GM10266 (cell line): ENCODE results near the gene HDLBP.

Experiments used
- DNase-seq: peaks from one replicate; pipeline ENCODE4 v3.0.0; 2012; ENCODE audit errors: extremely low spot score
- TF ChIP-seq, protein P1 (sequence below): IDR thresholded peaks from 2 replicates; pipeline ENCODE4 v1.5.1; 2012; ENCODE audit warnings: mild to moderate bottlenecking, low read depth; ENCODE audit not compliant: control insufficient read depth, insufficient read depth; ENCODE audit errors: missing control alignments

Gene HDLBP

DNA sequence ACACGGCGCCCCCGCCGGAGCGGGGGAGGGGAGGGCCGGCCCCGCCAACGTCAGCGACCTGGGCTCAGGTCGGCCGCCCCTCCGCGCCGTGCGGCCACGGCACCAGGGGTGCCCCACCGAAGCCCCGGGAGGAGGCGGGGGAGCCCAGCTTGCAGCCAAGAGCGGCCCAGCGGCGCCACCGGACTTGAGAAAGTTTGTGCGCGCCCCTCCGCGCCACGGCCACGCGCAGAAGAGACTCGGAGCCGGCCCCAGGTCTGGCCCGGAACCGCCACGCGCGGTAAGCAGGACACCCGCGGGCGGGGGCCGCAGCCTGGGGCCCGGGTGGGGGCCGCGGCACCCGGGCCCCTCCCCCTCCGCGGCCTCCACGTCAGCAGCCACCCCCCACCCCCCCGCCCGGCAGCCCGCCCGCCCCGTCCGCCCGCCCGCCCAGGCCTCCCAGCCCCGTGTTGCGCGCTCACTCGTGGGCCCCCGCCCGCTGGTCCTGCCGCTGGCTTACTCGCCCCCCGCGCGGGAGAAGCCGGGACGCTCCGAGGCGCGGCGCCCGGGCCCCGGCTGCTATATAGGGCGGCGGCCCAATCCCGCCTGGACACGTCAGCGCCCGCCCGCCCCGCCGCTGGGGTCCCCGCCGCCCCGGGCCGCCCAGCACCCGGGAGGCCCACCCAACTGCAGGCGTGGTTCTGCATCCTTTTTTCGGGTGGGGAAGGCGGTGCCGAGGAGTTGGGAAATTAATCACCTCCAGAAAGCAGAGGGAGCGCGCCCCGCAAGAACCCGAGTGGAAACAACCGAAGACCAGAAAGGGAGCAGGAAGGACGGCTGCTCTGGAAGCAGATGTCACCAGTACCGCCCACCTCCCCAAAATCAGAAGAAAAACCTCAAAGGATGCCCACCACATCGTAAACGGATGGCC, 42.9 kb downstream of the HDLBP start:
- TF ChIP-seq, protein P1, sequence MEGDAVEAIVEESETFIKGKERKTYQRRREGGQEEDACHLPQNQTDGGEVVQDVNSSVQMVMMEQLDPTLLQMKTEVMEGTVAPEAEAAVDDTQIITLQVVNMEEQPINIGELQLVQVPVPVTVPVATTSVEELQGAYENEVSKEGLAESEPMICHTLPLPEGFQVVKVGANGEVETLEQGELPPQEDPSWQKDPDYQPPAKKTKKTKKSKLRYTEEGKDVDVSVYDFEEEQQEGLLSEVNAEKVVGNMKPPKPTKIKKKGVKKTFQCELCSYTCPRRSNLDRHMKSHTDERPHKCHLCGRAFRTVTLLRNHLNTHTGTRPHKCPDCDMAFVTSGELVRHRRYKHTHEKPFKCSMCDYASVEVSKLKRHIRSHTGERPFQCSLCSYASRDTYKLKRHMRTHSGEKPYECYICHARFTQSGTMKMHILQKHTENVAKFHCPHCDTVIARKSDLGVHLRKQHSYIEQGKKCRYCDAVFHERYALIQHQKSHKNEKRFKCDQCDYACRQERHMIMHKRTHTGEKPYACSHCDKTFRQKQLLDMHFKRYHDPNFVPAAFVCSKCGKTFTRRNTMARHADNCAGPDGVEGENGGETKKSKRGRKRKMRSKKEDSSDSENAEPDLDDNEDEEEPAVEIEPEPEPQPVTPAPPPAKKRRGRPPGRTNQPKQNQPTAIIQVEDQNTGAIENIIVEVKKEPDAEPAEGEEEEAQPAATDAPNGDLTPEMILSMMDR = no peak
- peak; percentile 88 for DNase-seq

DNA sequence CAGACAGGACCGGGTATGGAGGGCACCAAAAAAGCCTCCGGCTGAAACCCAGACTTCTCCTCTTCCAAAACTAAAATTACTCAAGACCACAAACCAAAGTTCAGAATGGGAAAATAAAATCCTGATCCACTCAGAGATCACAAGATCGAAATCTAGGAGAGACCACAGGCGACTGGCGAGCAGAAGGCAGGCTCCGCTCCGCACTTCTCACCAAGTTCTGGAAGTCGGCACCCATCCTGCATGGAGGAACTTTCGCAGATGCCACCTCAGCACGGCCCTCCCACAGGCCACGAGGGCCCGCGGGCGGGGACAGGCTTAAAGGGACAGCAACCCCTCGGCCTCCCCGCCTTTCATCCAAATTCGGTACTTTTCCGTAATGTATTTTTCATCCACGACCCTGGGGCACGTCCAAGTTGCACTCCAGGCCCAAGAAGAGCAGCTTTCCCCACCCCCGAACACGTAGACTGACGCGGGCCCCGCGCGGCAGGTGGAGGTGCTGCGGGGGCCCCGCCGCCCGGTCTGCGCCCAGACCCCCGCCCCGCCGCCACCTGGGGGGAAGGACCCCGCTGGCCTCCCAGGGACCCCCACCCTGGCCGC, 43.7 kb downstream of the HDLBP start:
- DNase-seq = peak; percentile 76

DNA sequence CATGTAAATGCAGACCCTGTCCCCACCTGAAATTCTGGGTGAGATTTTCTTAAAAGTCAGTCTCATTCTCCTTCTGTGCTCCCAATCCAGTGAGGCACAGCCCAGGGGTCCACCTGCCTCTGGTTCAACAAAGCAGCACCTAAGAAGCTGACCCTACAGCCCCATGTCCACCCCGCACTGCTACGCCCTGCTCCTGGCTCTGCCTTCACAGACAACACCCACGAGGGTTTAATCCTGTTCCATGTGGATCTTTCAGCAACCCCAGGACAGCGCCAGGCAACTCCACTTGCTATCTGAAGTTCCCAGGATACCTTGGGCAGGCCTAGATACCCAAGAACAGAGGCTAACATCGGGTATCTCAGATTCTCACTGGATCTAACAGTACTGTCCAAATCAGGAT, 44.9 kb downstream of the HDLBP start:
- no peak for DNase-seq
- TF ChIP-seq, protein P1 = no peak

More for the DNA sequence above, 43.7 kb downstream of the HDLBP start:
- TF ChIP-seq, protein P1 = no peak

DNA sequence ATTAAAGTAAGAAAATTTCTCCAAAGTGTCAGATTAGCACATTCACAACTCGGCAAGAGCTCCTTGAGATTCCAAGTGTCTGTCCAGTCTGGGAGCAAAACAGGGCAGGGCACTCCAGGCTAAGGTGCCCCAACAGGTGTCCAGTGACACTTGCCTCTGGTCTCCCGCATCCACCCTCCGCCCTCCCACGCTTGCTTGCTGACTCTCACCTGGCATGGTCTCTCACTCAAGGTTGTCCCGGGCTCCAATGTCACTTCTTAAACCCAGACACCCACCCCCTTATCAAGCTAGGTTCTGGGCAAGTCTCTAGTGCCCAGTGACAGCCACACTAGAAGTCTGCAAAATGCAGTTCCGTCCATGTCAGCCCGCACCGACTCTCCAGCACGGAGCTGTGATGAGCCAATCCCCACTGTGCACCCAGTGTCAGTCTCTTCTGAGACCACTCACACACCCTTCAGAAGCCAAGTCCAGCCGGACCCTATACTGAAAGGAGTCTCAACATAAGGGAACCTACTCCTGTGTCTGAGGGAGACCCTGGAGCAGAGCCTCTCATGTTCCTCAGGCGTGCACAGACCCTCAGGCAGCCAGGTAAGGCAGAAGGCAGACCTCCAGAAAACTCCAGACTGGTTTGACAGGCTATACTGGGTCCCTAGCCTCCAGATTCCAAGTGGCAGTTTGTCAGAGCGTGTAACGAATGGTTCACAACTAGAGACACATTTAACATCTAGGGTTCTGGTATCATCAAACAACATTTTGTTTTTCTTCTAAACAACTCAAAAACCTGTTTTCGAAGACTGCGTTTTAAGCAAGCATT, 45.6 kb downstream of the HDLBP start:
- no peak for DNase-seq
- TF ChIP-seq, protein P1 = no peak

DNA sequence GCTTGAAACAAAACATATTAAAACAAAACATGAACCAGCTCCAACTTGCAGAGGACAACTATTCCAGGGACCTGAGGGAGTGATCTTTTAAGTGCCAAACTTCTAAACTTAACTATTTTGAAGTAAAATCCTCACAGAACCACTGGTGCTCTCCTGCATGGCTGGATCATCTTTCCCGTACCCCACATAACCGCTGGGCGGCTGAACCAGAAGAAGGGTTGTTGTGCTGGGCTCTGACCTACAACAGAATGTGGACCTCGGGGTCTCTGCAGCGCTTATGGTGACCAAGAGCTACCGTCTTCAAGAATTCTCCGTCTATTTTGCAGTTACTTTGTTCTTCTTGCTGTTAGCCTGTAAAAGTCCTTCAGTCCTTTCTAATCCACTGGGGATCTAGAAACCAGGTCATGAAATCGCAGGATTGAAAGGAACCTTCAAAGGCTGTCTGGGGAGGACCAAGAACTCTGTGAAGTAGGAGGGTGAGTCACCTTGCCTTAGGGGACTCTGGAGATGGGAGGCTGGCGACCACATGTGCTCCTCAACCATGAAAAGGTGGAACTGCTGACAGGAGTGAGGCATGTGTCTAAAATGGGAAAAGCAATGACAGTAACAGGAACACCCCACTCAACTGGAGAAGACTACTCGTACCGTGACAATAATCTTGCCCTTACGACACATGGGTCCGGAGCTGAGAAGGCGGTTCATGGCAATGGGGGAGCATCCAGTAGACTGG, 46.6 kb downstream of the HDLBP start:
- DNase-seq = no peak
- TF ChIP-seq, protein P1 = no peak

DNA sequence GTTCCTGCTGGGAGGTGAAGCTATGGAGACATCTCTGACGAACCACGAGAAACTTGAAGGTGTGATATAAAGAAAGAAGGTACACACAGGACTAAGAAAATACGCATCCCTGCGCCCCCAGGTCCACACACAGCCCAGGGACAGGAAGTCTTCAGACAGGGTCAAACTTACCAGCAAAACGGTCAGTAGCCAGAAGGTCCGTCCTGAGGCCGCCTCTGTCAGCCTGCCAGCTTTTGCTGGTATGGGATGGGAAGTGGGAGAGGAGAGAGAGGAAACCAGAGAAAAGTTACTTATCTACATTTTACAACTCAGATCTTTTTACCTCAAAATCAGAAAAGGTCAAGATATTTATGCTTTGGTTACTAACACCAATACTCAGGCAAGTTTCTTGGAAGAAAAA, 47.2 kb downstream of the HDLBP start:
- DNase-seq = no peak
- TF ChIP-seq, protein P1 = no peak
